Retinal pigment epithelial cell (primary cell): ENCODE measurements around the gene MSH3.

Source experiments
- DNase-seq: peaks from one replicate; pipeline ENCODE4 v3.0.0-alpha.2; 2010; ENCODE audit warnings: low read depth
- H3K4me3 ChIP-seq: 2 replicates; pipeline ENCODE4 v1.5.1; 2011; ENCODE audit warnings: mild to moderate bottlenecking, low read length, control low read depth, moderate library complexity
- CTCF ChIP-seq: conservative IDR thresholded peaks from 2 replicates; pipeline ENCODE4 v1.5.1; 2011; ENCODE audit warnings: low read depth, low read length, control low read depth, inconsistent platforms

MSH3 gene

GRCh38 chr5:80668016-80668969, 13.8 kb downstream of the MSH3 start:
- DNase-seq = no peak

GRCh38 chr5:80672140-80672736, 17.8 kb downstream of the MSH3 start:
- DNase-seq = peak; percentile 20
- peak; percentile 90 for TF ChIP-seq CTCF
- H3K4me3 ChIP-seq = no peak overlapping the region

More at GRCh38 chr5:80668016-80668969, 13.8 kb downstream of the MSH3 start:
- no peak for TF ChIP-seq CTCF
- H3K4me3 ChIP-seq = no peak overlapping the region

GRCh38 chr5:80676706-80677105, 22.3 kb downstream of the MSH3 start:
- H3K4me3 ChIP-seq = no peak overlapping the region

GRCh38 chr5:80686757-80687156, 32.3 kb downstream of the MSH3 start:
- no peak for DNase-seq
- peak; percentile 17 for TF ChIP-seq CTCF

More at GRCh38 chr5:80676706-80677105, 22.3 kb downstream of the MSH3 start:
- no peak for TF ChIP-seq CTCF
- DNase-seq = no peak

GRCh38 chr5:80688648-80689420, 34.4 kb downstream of the MSH3 start:
- DNase-seq = no peak
- no peak overlapping the region for H3K4me3 ChIP-seq
- TF ChIP-seq CTCF = no peak

More at GRCh38 chr5:80686757-80687156, 32.3 kb downstream of the MSH3 start:
- no peak overlapping the region for H3K4me3 ChIP-seq

GRCh38 chr5:80689627-80690026, 35.2 kb downstream of the MSH3 start:
- H3K4me3 ChIP-seq = no peak overlapping the region
- no peak for DNase-seq
- TF ChIP-seq CTCF = no peak
